ENCODE measurements around the gene WNT9B.

The WNT9B gene

DNA sequence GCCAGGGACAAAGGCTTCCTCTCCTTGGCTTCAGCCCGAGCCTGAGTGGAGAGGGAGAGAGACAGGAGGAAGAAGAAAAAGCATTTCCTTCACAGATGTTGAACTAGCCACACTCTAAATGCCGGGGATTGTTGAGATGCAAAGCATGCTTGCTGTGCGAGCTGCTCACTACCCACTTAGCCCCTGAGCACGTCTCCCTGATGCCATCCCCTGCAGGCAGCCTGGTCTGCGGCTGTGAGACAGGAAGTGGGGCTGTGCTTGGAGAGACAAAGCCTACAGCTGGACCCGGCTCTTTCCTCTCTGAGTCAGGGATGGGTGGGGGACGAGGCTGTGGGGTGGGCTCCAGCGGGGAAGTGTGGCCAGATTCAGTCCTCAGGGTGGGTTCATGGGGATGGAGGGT, 13.7 kb downstream of the WNT9B start:
- no peak for FAIRE-seq
- TF ChIP-seq SPI1 (IDR thresholded peaks at IDR 0.05; ENCODE audit: low read depth, low read length) (no peak), POU2F2 (IDR thresholded peaks at IDR 0.05; ENCODE audit: low read depth, low read length) (no peak), TAF1 (IDR thresholded peaks at IDR 0.05; ENCODE audit: low read depth, low read length) (no peak), POLR2AphosphoS5 (IDR thresholded peaks at IDR 0.05; ENCODE audit: low read depth, low read length) (no peak), PAX5 (IDR thresholded peaks at IDR 0.05; ENCODE audit: insufficient read depth, low read length, severe bottlenecking) (no peak), POLR2A (IDR thresholded peaks at IDR 0.05; ENCODE audit: low read depth, low read length) (no peak)
- no peak for DNase-seq (ENCODE audit: insufficient read length, low spot score)

DNA sequence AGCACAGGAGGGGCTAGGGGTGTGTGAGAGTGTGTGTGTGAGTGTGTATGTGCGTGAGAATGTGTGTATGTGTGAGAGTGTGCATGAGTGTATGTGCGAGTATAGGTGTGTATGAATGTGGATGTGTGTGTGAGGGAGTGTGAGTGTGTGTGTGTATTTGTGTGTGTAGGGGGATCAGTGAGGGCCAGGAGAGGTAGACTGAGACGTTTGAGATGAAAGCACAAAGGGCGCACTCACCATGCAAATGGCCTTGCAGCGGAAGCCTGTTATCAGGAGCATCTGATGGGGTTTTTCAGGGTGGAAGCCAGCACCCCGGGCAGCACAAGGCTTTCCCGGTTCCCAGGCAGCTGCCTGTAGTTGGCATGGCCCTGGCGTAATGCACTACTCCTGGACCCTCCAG, 14.9 kb downstream of the WNT9B start:
- DNase-seq (ENCODE audit: insufficient read length, low spot score) (no peak), FAIRE-seq (peak; percentile 43)
- TF ChIP-seq TAF1 (IDR thresholded peaks at IDR 0.05; ENCODE audit: low read depth, low read length) = no peak

DNA sequence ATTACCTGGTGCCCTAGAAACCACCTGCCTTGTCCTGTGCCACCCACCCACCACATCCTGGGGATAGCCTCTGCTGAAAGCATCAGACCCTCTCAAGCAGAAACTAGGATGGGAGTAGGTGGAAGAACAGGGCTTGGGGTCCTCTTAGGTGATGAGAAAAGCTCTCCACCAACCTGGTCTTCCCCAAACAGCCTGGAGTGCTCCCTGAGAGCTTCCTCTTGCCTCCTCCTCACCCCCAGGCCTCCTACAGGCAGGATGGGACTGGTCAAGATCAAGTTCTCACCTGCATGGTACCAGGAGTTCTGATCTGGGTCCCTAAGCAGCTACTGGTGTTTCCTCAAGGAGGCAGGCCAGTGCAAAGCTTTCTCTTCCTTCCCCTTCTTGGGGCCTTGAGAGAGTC, 15.4 kb downstream of the WNT9B start:
- no peak for DNase-seq (ENCODE audit: insufficient read length, low spot score)
- no peak for FAIRE-seq
- no peak for TF ChIP-seq POLR2A (IDR thresholded peaks at IDR 0.05; ENCODE audit: low read depth, low read length)
- no peak for TF ChIP-seq TAF1 (IDR thresholded peaks at IDR 0.05; ENCODE audit: low read depth, low read length)
- no peak for TF ChIP-seq POLR2AphosphoS5 (IDR thresholded peaks at IDR 0.05; ENCODE audit: low read depth, low read length)
- TF ChIP-seq SPI1 (IDR thresholded peaks at IDR 0.05; ENCODE audit: low read depth, low read length) = no peak
- TF ChIP-seq PAX5 (IDR thresholded peaks at IDR 0.05; ENCODE audit: insufficient read depth, low read length, severe bottlenecking) = no peak
- no peak for TF ChIP-seq POU2F2 (IDR thresholded peaks at IDR 0.05; ENCODE audit: low read depth, low read length)

DNA sequence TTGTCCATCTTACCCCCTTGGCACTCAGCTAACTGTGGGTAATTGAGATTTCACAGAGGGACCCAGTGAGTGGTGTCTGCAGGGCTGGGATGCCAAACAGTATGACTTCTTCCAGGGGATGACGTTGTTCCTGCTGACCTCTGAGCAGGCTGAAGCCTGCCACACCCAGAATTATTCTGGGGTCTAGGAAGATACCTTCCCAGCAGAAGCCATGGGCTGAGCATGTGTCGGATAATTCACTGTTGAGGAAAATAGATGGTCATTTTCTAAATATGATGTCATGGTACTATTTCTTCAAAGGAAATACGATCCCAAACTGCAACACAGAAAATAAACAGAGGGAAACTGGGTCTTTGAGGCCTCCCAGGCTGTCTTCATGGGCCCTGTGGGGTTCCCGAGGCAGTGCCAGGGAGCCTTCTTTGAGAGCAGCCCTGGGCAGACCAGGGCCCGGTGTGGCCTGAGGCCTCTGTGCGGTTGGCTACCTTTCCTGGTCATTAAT, 17.4 kb downstream of the WNT9B start:
- no peak for FAIRE-seq
- TF ChIP-seq POLR2AphosphoS5 (IDR thresholded peaks at IDR 0.05; ENCODE audit: low read depth, low read length) (no peak), POLR2A (IDR thresholded peaks at IDR 0.05; ENCODE audit: low read depth, low read length) (no peak)
- DNase-seq (ENCODE audit: insufficient read length, low spot score) = no peak

DNA sequence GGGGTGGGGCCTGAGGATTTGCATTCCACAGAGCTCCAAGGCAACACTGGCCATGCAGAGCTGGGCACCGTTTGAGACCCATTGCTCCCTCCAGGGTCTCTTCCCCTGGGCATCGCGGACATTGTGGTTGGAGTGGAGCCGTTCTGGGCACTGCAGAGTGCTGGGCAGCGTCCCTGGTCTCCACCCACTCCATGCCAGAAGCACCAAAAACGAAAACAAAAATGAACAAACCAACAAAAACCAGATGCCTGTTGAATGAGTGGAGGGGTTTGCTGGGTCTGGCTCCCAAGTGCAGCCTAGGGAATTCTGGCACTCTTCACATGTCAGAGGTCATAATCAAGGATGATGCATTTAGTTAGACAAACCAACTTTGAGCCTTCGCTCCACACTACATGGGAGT, 17.9 kb downstream of the WNT9B start:
- FAIRE-seq (no peak), DNase-seq (ENCODE audit: insufficient read length, low spot score) (no peak)
- no peak for TF ChIP-seq SPI1 (IDR thresholded peaks at IDR 0.05; ENCODE audit: low read depth, low read length)
- no peak for TF ChIP-seq TAF1 (IDR thresholded peaks at IDR 0.05; ENCODE audit: low read depth, low read length)
- TF ChIP-seq PAX5 (IDR thresholded peaks at IDR 0.05; ENCODE audit: insufficient read depth, low read length, severe bottlenecking) = no peak
- TF ChIP-seq POU2F2 (IDR thresholded peaks at IDR 0.05; ENCODE audit: low read depth, low read length) = no peak
- no peak for TF ChIP-seq POLR2AphosphoS5 (IDR thresholded peaks at IDR 0.05; ENCODE audit: low read depth, low read length)
- no peak for TF ChIP-seq POLR2A (IDR thresholded peaks at IDR 0.05; ENCODE audit: low read depth, low read length)

DNA sequence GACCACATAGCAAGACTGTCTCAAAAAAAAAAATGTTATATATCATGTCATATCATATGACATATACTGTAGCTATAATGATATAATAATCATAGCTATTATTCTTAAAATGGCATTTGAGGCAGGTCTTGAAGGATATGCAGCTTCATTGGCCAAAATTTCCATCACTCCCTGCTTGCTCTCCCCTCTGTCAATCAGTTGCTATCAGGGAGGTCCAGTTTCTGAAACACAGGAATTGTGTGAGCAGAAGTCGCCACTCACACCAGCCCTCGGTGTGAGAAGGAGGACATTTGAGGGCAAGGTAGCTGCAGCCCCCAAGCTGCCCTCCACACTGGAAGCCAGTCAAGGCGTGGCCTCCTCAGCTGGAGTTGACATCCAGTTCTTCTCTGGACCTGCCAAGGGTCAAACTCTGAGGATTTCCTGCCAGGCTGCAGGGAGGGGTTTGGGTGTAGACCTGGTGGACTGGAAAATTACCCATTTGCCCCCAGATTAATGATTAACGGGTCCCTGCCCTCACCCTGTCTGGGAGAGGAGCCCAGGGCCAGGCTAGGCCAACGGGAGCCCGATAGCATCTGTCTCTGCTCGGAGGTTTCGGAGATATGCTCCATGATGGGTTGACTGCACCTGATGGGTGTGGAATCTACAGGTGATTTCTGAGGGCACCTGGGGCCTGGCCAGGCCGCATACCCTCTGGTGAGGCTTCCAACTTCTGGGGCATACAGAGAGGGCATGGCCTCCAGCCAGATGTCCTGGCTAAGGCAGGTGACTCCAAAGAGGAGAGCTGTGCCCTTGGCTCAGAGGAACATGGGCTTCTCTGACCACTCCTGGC, 18.8 kb downstream of the WNT9B start:
- TF ChIP-seq POU2F2 (IDR thresholded peaks at IDR 0.05; ENCODE audit: low read depth, low read length) (no peak), SPI1 (IDR thresholded peaks at IDR 0.05; ENCODE audit: low read depth, low read length) (no peak)
- no peak for DNase-seq (ENCODE audit: insufficient read length, low spot score)
- FAIRE-seq = no peak

DNA sequence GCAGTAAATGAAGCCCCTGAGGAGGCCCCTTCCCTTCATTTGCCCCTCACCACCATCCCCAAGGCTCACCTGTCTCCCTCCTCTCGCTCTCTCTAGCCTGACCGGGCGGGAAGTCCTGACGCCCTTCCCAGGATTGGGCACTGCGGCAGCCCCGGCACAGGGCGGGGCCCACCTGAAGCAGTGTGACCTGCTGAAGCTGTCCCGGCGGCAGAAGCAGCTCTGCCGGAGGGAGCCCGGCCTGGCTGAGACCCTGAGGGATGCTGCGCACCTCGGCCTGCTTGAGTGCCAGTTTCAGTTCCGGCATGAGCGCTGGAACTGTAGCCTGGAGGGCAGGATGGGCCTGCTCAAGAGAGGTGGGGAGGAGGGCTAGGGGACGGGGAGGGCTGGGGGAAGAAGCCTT, 21.0 kb downstream of the WNT9B start:
- TF ChIP-seq POU2F2 (IDR thresholded peaks at IDR 0.05; ENCODE audit: low read depth, low read length) = no peak
- TF ChIP-seq SPI1 (IDR thresholded peaks at IDR 0.05; ENCODE audit: low read depth, low read length) = no peak
- TF ChIP-seq POLR2AphosphoS5 (IDR thresholded peaks at IDR 0.05; ENCODE audit: low read depth, low read length) = no peak
- no peak for TF ChIP-seq TAF1 (IDR thresholded peaks at IDR 0.05; ENCODE audit: low read depth, low read length)
- TF ChIP-seq PAX5 (IDR thresholded peaks at IDR 0.05; ENCODE audit: insufficient read depth, low read length, severe bottlenecking) = no peak
- TF ChIP-seq POLR2A (IDR thresholded peaks at IDR 0.05; ENCODE audit: low read depth, low read length) = no peak
- FAIRE-seq (no peak), DNase-seq (ENCODE audit: insufficient read length, low spot score) (no peak)

DNA sequence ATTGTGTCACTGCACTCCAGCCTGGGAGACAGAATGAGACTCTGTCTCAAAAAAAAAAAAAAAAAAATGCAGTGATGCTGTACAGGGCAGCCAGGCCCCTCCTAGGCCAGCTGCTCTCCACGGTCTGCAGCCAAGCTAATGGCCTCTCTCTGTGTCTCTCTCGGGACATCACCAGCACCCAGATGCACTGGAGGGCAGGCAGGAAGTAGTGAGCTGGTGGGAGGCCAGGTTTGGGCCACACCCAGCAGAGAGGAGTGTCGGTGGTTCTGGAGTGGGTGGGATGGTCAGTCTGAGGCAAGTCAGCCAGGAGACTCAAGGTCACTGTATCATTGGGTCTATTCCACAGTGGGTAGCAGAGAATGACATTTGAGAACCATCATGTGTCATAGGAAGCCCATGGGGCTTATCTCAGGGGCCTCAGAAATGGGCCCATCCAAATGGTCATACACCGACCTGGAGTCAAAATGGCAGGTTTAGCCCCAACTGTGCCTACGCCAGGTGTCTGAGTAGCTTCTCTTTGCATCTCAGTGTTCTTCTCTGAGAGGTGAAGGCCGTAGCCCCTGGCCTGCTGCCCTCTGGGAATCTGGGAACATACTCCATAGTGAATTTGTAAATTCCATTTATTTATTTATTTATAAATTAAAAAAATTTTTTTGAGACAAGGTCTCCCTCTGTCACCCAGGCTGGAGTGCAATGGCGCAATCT, 22.7 kb downstream of the WNT9B start:
- no peak for FAIRE-seq
- TF ChIP-seq POU2F2 (IDR thresholded peaks at IDR 0.05; ENCODE audit: low read depth, low read length) (no peak), SPI1 (IDR thresholded peaks at IDR 0.05; ENCODE audit: low read depth, low read length) (no peak), TAF1 (IDR thresholded peaks at IDR 0.05; ENCODE audit: low read depth, low read length) (no peak), PAX5 (IDR thresholded peaks at IDR 0.05; ENCODE audit: insufficient read depth, low read length, severe bottlenecking) (no peak), POLR2A (IDR thresholded peaks at IDR 0.05; ENCODE audit: low read depth, low read length) (no peak), POLR2AphosphoS5 (IDR thresholded peaks at IDR 0.05; ENCODE audit: low read depth, low read length) (no peak)
- DNase-seq (ENCODE audit: insufficient read length, low spot score) = no peak

DNA sequence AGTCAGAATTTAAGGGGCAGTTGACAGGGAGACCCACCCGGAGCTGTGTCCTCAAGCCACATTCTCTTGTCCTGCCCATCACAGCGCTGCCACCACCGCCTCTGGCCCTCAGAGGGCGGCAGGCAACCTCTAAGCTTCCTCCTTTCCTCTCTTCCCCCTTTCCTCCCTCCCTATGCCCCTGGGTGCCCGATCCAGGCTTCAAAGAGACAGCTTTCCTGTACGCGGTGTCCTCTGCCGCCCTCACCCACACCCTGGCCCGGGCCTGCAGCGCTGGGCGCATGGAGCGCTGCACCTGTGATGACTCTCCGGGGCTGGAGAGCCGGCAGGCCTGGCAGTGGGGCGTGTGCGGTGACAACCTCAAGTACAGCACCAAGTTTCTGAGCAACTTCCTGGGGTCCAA, 23.5 kb downstream of the WNT9B start:
- no peak for FAIRE-seq
- TF ChIP-seq POLR2A (IDR thresholded peaks at IDR 0.05; ENCODE audit: low read depth, low read length) (no peak), PAX5 (IDR thresholded peaks at IDR 0.05; ENCODE audit: insufficient read depth, low read length, severe bottlenecking) (no peak), TAF1 (IDR thresholded peaks at IDR 0.05; ENCODE audit: low read depth, low read length) (no peak), POU2F2 (IDR thresholded peaks at IDR 0.05; ENCODE audit: low read depth, low read length) (no peak), SPI1 (IDR thresholded peaks at IDR 0.05; ENCODE audit: low read depth, low read length) (no peak), POLR2AphosphoS5 (IDR thresholded peaks at IDR 0.05; ENCODE audit: low read depth, low read length) (no peak)
- no peak for DNase-seq (ENCODE audit: insufficient read length, low spot score)

DNA sequence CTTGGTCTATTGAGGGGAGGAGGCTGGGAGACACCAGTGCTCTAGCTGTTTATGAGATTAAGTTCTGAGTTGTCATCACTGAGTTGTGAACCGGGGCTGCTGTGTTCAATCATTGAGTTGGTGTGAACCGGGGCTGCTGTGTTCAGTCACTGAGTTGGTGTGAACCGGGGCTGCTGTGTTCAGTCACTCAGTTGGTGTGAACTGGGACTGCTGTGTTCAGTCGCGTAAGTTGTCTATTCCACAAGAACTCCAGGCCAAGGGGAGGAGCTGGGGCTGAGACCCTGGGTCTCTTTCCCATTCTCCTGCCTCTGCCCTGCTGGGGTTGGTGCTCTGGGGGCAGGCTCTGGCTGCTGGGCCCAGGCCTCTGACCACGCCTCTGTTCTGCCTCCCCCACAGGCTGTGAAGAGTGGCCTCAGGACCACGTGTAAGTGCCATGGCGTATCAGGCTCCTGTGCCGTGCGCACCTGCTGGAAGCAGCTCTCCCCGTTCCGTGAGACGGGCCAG, 24.5 kb downstream of the WNT9B start:
- DNase-seq (ENCODE audit: insufficient read length, low spot score) = no peak
- no peak for FAIRE-seq
- TF ChIP-seq POLR2AphosphoS5 (IDR thresholded peaks at IDR 0.05; ENCODE audit: low read depth, low read length) = no peak
- TF ChIP-seq TAF1 (IDR thresholded peaks at IDR 0.05; ENCODE audit: low read depth, low read length) = no peak

Measured in GM12891 (cell line).